Measurements from ENCODE around the gene SLC7A1. TPM values are rescaled to one million over a fixed set of nuclear protein-coding genes. Genes with fewer than 3 reads are reported as not detected.

Gene SLC7A1
- total RNA-seq, 1 experiment from 2014 or later = 84.5 TPM

GRCh38 chr13:29529754-29530153 is 65.7 kb downstream of the SLC7A1 start:
- ChIA-PET CTCF (no interaction called here), POLR2A (no interaction called here)
- no peak for DNase-seq (ENCODE audit: low spot score)
- Mint-ChIP-seq H3K4me3 (no peak overlapping the region), H3K9me3 (no peaks in the 10 kb centered on the region), H3K36me3 (peaks cover 58% of the 10 kb centered on the region), H3K4me1 (no peaks in the 10 kb centered on the region), H3K27ac (no peak overlapping the region), H3K27me3 (ENCODE audit: low read depth) (no peaks in the 10 kb centered on the region)
- no peak for ATAC-seq
- TF ChIP-seq, protein P1, sequence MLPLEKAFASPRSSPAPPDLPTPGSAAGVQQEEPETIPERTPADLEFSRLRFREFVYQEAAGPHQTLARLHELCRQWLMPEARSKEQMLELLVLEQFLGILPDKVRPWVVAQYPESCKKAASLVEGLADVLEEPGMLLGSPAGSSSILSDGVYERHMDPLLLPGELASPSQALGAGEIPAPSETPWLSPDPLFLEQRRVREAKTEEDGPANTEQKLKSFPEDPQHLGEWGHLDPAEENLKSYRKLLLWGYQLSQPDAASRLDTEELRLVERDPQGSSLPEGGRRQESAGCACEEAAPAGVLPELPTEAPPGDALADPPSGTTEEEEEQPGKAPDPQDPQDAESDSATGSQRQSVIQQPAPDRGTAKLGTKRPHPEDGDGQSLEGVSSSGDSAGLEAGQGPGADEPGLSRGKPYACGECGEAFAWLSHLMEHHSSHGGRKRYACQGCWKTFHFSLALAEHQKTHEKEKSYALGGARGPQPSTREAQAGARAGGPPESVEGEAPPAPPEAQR (CRISPR knock-in tag; IDR thresholded peaks at IDR 0.05) = no peak
- no peak for TF ChIP-seq ZNF396 (CRISPR knock-in tag; IDR thresholded peaks at IDR 0.05; ENCODE audit: borderline replicate concordance)
- TF ChIP-seq FOXK1 (CRISPR knock-in tag; IDR thresholded peaks at IDR 0.05) = no peak
- TF ChIP-seq ZNF232 (CRISPR knock-in tag; IDR thresholded peaks at IDR 0.05) = no peak
- TF ChIP-seq, protein P2, sequence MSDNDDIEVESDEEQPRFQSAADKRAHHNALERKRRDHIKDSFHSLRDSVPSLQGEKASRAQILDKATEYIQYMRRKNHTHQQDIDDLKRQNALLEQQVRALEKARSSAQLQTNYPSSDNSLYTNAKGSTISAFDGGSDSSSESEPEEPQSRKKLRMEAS (CRISPR knock-in tag; IDR thresholded peaks at IDR 0.05) = no peak
- TF ChIP-seq ZNF671 (CRISPR knock-in tag; IDR thresholded peaks at IDR 0.05) = no peak
- no peak for TF ChIP-seq STAT6 (CRISPR knock-in tag; conservative IDR thresholded peaks at IDR 0.05; ENCODE audit: low read depth)
- TF ChIP-seq HMGA2 (CRISPR knock-in tag; IDR thresholded peaks at IDR 0.05) = no peak
- no peak for TF ChIP-seq ZNF416 (CRISPR knock-in tag; IDR thresholded peaks at IDR 0.05)
- TF ChIP-seq ATF1 (CRISPR knock-in tag; IDR thresholded peaks at IDR 0.05) = no peak
- no peak for TF ChIP-seq JAZF1 (CRISPR knock-in tag; IDR thresholded peaks at IDR 0.05)
- no peak for TF ChIP-seq ZNF121 (CRISPR knock-in tag; IDR thresholded peaks at IDR 0.05)
- TF ChIP-seq ZNF423 (CRISPR knock-in tag; IDR thresholded peaks at IDR 0.05) = no peak
- TF ChIP-seq FOXP4 (CRISPR knock-in tag; IDR thresholded peaks at IDR 0.05) = no peak

DNA sequence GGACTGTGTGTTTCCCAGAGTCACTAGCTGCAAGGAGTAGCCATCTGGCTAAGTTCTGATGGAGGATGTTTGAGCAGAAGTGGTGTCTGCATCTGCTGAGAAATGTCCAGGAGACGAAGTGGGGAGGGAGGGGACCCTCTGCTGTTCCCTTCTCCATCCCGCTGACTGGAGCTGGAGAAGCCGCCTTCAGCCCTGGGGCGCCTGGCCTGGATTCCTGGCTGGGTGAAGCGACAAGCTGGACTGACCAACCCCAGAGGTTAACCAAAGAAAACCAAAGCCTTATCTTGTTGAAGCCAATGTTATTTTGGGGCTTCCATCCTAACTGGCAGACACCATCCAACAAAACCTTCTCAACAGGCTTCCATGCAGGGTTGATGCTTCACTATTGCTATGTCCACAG is 67.6 kb downstream of the SLC7A1 start:
- no peak for DNase-seq (ENCODE audit: low spot score)
- TF ChIP-seq E2F4 (CRISPR knock-in tag; IDR thresholded peaks at IDR 0.05; ENCODE audit: borderline replicate concordance, low read depth) = no peak
- POLR2A ChIA-PET = no interaction called here

DNA sequence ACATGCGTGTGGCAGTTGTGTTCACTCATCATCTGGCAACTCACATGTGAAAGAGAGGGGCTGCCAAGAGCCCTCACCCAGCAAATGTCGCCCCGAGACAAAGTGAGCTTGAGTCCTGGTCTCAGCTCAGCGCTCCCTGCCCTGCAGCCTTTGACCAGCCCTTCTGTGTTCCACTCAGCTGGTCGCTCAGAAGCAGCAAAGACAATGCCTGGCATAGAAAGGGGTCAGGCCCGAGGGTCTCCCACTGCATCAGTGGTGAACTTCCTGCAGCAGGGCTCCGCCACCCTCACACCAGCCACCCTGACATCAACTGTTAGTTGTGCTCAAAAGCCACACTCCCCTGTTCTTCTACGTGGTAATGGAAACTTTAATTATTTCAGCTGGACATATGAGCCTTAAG is 68.0 kb downstream of the SLC7A1 start:
- Mint-ChIP-seq H3K4me3 (no peak overlapping the region), H3K27ac (no peak overlapping the region), H3K36me3 (peaks cover 62% of the 10 kb centered on the region), H3K27me3 (ENCODE audit: low read depth) (no peaks in the 10 kb centered on the region), H3K4me1 (no peaks in the 10 kb centered on the region), H3K9me3 (no peaks in the 10 kb centered on the region)
- CTCF ChIA-PET = interaction anchor here (1.0 to 2.0 kb wide), 2 partner anchors 19 to 180 kb away, joined by 4 to 5 read pairs; no protein-coding TSS in a partner anchor
- POLR2A ChIA-PET = no interaction called here
- DNase-seq (ENCODE audit: low spot score) (no peak), ATAC-seq (no peak)
- TF ChIP-seq ERG (CRISPR knock-in tag; IDR thresholded peaks at IDR 0.05) (no peak), ZMAT4 (CRISPR knock-in tag; IDR thresholded peaks at IDR 0.05) (no peak), HMGA2 (CRISPR knock-in tag; IDR thresholded peaks at IDR 0.05) (no peak), SMAD4 (CRISPR knock-in tag; IDR thresholded peaks at IDR 0.05) (no peak)
- TF ChIP-seq, protein P3, sequence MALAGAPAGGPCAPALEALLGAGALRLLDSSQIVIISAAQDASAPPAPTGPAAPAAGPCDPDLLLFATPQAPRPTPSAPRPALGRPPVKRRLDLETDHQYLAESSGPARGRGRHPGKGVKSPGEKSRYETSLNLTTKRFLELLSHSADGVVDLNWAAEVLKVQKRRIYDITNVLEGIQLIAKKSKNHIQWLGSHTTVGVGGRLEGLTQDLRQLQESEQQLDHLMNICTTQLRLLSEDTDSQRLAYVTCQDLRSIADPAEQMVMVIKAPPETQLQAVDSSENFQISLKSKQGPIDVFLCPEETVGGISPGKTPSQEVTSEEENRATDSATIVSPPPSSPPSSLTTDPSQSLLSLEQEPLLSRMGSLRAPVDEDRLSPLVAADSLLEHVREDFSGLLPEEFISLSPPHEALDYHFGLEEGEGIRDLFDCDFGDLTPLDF (CRISPR knock-in tag; IDR thresholded peaks at IDR 0.05) = no peak
- TF ChIP-seq, protein P4, sequence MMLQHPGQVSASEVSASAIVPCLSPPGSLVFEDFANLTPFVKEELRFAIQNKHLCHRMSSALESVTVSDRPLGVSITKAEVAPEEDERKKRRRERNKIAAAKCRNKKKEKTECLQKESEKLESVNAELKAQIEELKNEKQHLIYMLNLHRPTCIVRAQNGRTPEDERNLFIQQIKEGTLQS (CRISPR knock-in tag; conservative IDR thresholded peaks at IDR 0.05) = no peak

More for the DNA sequence above, 67.6 kb downstream of the SLC7A1 start:
- Mint-ChIP-seq H3K9me3 (no peaks in the 10 kb centered on the region), H3K4me3 (no peak overlapping the region), H3K36me3 (peaks cover 62% of the 10 kb centered on the region), H3K4me1 (no peaks in the 10 kb centered on the region), H3K27ac (no peak overlapping the region), H3K27me3 (ENCODE audit: low read depth) (no peaks in the 10 kb centered on the region)
- ATAC-seq = no peak
- CTCF ChIA-PET = interaction anchor here (1.0 to 2.0 kb wide), 2 partner anchors 20 to 180 kb away, joined by 4 to 5 read pairs; no protein-coding TSS in a partner anchor

Data from WTC11 (cell line).